ENCODE data around the gene PRSS21. TPM values are rescaled to one million over a fixed set of nuclear protein-coding genes. Genes with fewer than 3 reads are reported as not detected.

The PRSS21 gene
- total and polyA plus RNA-seq, 4 experiments from 2014 or later = 0.96 to 11.5 (median 4.4) TPM

DNA sequence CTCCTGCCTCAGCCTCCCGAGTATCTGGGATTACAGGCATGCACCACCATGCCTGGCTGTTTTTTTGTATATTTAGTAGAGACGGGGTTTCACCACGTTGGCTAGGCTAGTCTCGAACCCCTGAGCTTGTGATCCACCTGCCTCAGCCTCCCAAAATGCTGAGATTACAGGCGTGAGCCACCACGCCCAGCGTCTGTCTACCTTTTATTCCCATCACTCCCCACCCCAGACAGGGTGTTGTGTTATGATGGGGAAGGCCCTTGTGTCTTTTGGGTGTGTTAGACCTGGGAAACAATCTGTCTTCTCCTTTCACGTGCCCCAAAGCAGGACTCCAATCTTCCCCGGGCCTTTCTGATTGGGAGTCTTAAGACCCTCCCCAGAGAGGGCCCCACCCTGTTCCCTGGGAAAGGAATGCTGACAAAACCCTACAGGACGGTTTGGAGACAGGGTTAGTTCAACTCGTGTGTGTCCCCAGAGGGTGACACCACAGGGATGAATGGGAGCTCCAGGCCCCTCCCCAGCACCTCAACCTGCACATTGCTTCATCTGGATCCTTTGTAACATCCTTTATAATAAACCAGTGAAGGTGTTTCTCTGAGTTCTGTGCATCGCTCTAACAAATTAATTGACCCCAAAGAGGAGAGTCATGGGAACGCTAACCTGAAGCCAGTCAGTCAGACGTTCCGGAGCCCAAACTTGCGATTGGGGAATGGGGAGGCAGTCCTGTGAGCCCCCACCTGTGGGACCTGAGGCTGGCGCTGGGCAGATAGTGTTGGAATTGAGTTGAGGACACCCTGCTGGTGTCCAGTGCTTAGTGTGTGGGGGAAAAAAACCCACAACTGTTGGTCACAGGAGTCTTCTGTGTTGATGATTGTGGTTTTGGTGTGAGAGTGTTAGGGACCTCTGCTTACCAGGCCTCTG, 36.8 kb upstream of the PRSS21 start:
- peaks cover 0 to 20% of the 10 kb centered on the region in 2 donors for H3K36me3 Mint-ChIP-seq
- DNase-seq = peak in 1 of 5 donors; percentile 24
- Histone ChIP-seq H3K27ac (ENCODE audit: low read depth, low read length) (no peak overlapping the region), H3K36me3 (ENCODE audit: insufficient read depth, low read length) (no peaks in the 10 kb centered on the region), H3K4me1 (ENCODE audit: insufficient read depth, low read length) (peaks cover 34% of the 10 kb centered on the region), H3K27me3 (ENCODE audit: insufficient read depth, low read length) (no peaks in the 10 kb centered on the region), H3K9me3 (ENCODE audit: control insufficient read depth in 1 of 2, low read length in 2 of 2) (no peaks in the 10 kb centered on the region), H3K4me3 (ENCODE audit: low read length in 2 of 2) (no peak overlapping the region)
- peak overlapping the region in 3 of 8 donors; percentile 39 to 59 (median 44) for H3K4me3 Mint-ChIP-seq
- H3K9me3 Mint-ChIP-seq = no peaks in the 10 kb centered on the region
- H3K27me3 Mint-ChIP-seq = no peaks in the 10 kb centered on the region
- POLR2A ChIA-PET (ENCODE audit: partially characterized antibody) = interaction anchor here (0.7 to 0.8 kb wide), 2 partner anchors 27 to 88 kb away, joined by 3 read pairs; no protein-coding TSS in a partner anchor
- CTCF ChIA-PET (ENCODE audit: partially characterized antibody) = no interaction called here
- H3K4me1 Mint-ChIP-seq = peaks cover 16 to 39% (median 30%) of the 10 kb centered on the region in 4 donors
- peak overlapping the region in 3 of 7 donors; percentile 46 to 72 (median 50) for H3K27ac Mint-ChIP-seq
- intact Hi-C loops (cut with micrococcal nuclease) = loop anchor here (5.0 to 10.0 kb wide), 2 partner anchors 87 to 245 kb away; partner anchors contain the start of genes CEMP1 and PDPK1

DNA sequence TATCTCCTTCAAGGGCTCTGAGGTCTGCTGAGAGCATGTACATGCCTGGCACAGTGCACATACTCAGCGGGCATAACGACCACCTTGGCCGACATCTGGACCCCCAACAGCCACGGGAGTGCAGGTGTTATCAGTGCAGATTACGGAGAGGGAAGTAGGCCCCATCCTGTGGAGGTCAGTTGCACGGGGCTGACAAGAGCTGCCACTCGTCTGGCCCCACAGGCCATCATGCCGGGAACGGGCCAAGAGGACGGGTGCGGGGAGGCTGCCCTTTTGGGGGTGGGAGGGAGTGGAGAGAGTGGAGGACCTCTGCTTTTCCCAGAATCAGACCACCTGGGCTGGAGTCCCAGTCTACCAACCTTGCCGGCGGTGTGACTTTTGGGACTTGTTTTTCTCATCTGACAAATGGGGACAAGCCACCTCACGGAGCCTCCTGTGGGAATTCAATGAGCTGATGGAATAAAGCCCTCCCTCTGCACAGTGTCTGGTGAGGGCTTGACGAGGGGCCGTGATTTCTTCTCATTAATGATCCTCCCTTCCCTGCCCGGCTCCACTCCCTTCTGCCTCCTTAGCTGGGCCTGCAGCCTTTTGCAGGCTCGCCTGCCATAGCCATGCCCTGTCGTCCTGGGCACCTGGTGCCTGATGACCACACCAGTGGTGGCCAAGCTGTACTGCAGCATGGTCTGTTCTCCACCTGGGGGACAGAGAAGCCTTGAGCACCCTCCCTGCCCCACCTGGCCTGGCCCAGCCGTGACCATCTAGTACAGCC, 34.3 kb upstream of the PRSS21 start:
- no peaks in the 10 kb centered on the region for H3K9me3 Mint-ChIP-seq
- peak overlapping the region in 1 of 7 donors; percentile 69 for H3K27ac Mint-ChIP-seq
- intact Hi-C loops (cut with micrococcal nuclease) = no loop called here

GRCh38 chr16:2783581-2784357, 33.3 kb upstream of the PRSS21 start:
- Histone ChIP-seq H3K27me3 (ENCODE audit: insufficient read depth, low read length) (no peaks in the 10 kb centered on the region), H3K4me1 (ENCODE audit: insufficient read depth, low read length) (peaks cover 22% of the 10 kb centered on the region), H3K9me3 (ENCODE audit: control insufficient read depth in 1 of 2, low read length in 2 of 2) (no peaks in the 10 kb centered on the region), H3K27ac (ENCODE audit: low read depth, low read length) (no peak overlapping the region), H3K36me3 (ENCODE audit: insufficient read depth, low read length) (no peaks in the 10 kb centered on the region), H3K4me3 (ENCODE audit: low read length in 2 of 2) (no peak overlapping the region)
- peak overlapping the region in 2 of 7 donors; percentile 27 to 37 for H3K27ac Mint-ChIP-seq
- peak in 1 of 5 donors; percentile 15 for DNase-seq
- H3K4me1 Mint-ChIP-seq = peaks cover 2 to 19% (median 6%) of the 10 kb centered on the region in 4 donors
- peak overlapping the region in 4 of 8 donors; percentile 13 to 45 (median 18) for H3K4me3 Mint-ChIP-seq
- H3K27me3 Mint-ChIP-seq = peaks cover 3 to 8% of the 10 kb centered on the region in 2 donors
- POLR2A ChIA-PET (ENCODE audit: partially characterized antibody) = interaction anchor here (1.3 to 3.6 kb wide), 2 partner anchors 30 to 85 kb away, joined by 3 to 15 read pairs; partner anchors contain the start of gene SRRM2
- CTCF ChIA-PET (ENCODE audit: partially characterized antibody) = interaction anchor here (1.1 kb wide), 1 partner anchor 19 kb away, joined by 3 read pairs; no protein-coding TSS in a partner anchor
- H3K36me3 Mint-ChIP-seq = no peaks in the 10 kb centered on the region
- intact Hi-C loops (cut with micrococcal nuclease) = no loop called here
- H3K9me3 Mint-ChIP-seq = no peaks in the 10 kb centered on the region

More for the DNA sequence above, 34.3 kb upstream of the PRSS21 start:
- Histone ChIP-seq H3K4me1 (ENCODE audit: insufficient read depth, low read length) (peaks cover 31% of the 10 kb centered on the region), H3K9me3 (ENCODE audit: control insufficient read depth in 1 of 2, low read length in 2 of 2) (no peaks in the 10 kb centered on the region), H3K4me3 (ENCODE audit: low read length in 2 of 2) (no peak overlapping the region), H3K27me3 (ENCODE audit: insufficient read depth, low read length) (no peaks in the 10 kb centered on the region), H3K27ac (ENCODE audit: low read depth, low read length) (no peak overlapping the region), H3K36me3 (ENCODE audit: insufficient read depth, low read length) (no peaks in the 10 kb centered on the region)
- CTCF ChIA-PET (ENCODE audit: partially characterized antibody) = no interaction called here
- Mint-ChIP-seq H3K4me1 (peaks cover 10 to 29% (median 16%) of the 10 kb centered on the region in 4 donors), H3K4me3 (peak overlapping the region in 1 of 8 donors; percentile 32), H3K36me3 (peaks cover 0 to 6% of the 10 kb centered on the region in 2 donors), H3K27me3 (peaks cover 3 to 4% of the 10 kb centered on the region in 2 donors)
- POLR2A ChIA-PET (ENCODE audit: partially characterized antibody) = interaction anchor here (1.3 to 3.6 kb wide), 2 partner anchors 29 to 86 kb away, joined by 3 to 15 read pairs; partner anchors contain the start of gene SRRM2
- DNase-seq = no peak

DNA sequence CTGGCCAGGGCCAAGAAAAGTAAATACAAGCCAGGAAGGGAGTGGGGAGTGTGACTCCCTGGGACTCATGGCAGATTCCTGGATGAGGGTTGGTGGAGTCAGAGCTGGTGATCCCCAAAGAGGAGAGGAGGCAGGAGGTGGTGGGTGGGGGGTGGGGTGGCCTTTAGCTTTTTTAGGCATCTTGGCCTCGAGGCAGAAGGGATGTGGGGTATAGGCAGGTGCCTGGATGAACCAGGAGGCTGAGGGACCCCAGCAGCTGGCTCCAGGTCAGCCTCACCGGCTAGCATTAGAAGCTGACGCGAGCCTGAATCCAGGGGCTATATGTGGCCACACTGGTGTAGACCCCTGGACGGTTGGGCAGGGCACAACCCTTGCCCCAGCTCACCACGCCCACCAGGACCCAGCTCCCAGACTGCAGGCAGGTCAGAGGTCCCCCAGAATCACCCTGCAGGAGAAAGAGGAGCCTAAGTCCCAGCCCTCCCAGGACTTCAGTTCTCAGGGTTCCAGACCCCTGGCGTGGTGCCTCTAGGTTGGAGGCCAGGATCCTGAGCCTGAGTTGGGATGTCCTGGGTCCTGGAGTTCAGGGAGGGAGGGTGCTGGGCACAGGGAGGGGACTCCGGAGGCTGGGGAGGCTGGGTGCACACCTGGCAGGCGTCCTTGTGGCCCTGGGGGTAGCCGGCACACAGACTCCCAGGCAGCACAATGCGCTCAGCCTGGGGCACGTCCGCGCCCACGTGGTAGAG, 32.5 kb upstream of the PRSS21 start:
- DNase-seq = peak in 1 of 5 donors; percentile 28
- Mint-ChIP-seq H3K36me3 (no peaks in the 10 kb centered on the region), H3K9me3 (no peaks in the 10 kb centered on the region), H3K27me3 (peaks cover 6 to 10% of the 10 kb centered on the region in 2 donors), H3K4me3 (peak overlapping the region; percentile 76 to 89 (median 88)), H3K4me1 (peaks cover 1 to 12% (median 5%) of the 10 kb centered on the region in 4 donors), H3K27ac (peak overlapping the region in 6 of 7 donors; percentile 29 to 86 (median 72))
- Histone ChIP-seq H3K36me3 (ENCODE audit: insufficient read depth, low read length) (no peaks in the 10 kb centered on the region), H3K9me3 (ENCODE audit: control insufficient read depth in 1 of 2, low read length in 2 of 2) (no peaks in the 10 kb centered on the region), H3K4me3 (ENCODE audit: low read length in 2 of 2) (peak overlapping the region; percentile 11 to 59), H3K27ac (ENCODE audit: low read depth, low read length) (no peak overlapping the region), H3K27me3 (ENCODE audit: insufficient read depth, low read length) (no peaks in the 10 kb centered on the region), H3K4me1 (ENCODE audit: insufficient read depth, low read length) (peaks cover 16% of the 10 kb centered on the region)
- POLR2A ChIA-PET (ENCODE audit: partially characterized antibody) = interaction anchor here (3.6 kb wide), 1 partner anchor 31 kb away, joined by 15 read pairs; the partner anchor contains the start of gene SRRM2
- intact Hi-C loops (cut with micrococcal nuclease) = no loop called here
- CTCF ChIA-PET (ENCODE audit: partially characterized antibody) = interaction anchor here (1.1 kb wide), 2 partner anchors 19 to 84 kb away, joined by 3 to 4 read pairs; no protein-coding TSS in a partner anchor

DNA sequence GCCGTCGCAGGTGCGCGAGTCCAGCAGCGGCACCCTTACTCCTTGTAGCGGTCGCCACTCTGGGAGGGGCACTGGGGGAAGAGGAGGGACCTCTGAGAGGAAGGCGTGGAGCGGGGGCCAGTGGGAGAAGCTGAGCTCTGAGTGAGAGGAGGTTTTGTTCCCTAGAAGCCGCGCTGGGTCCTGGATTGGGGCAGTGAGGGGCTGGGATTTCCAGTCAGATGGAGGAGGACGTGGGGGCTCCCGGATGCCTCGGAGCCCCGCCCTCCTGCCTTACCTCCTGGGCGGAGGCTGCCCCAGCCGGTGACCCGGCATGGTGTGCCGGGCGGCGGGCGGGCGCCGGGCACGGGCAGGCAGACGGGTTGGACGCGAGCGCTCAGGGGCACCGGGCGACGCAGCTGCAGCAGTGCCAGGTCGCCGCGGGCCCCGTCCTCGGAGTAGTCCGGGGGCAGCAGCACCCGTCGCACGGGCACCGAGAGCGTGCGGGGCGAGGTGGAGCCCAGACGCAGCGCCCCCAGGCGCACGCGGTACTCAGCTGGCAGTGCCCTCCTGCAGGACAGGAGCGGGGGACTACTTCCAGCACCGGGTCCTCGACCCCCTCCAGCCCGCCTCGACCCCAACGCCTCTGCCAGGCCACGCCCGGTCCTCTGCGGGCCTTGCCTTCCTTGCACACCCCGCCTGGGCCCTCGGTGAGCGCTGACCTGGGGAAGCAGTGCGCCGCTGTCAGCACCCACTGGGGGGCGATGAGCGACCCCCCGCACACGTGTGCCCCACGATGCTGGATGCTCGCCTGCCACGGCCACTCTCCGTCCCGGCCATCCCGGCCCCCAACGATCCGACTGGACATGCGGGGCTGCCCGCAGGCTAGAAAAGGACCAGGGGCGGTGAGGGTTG, 31.7 kb upstream of the PRSS21 start:
- ChIA-PET POLR2A (ENCODE audit: partially characterized antibody) (interaction anchor here (0.7 to 3.6 kb wide), 3 partner anchors 8 to 32 kb away, joined by 3 to 15 read pairs (median 14); partner anchors contain the start of genes ELOB and SRRM2), CTCF (ENCODE audit: partially characterized antibody) (interaction anchor here (1.1 kb wide), 1 partner anchor 83 kb away, joined by 4 read pairs; no protein-coding TSS in a partner anchor)
- no peaks in the 10 kb centered on the region for H3K9me3 ChIP-seq (ENCODE audit: control insufficient read depth in 1 of 2, low read length in 2 of 2)
- no peak overlapping the region for H3K27ac ChIP-seq (ENCODE audit: low read depth, low read length)
- H3K27me3 ChIP-seq (ENCODE audit: insufficient read depth, low read length) = no peaks in the 10 kb centered on the region
- H3K4me1 ChIP-seq (ENCODE audit: insufficient read depth, low read length) = peaks cover 16% of the 10 kb centered on the region
- Mint-ChIP-seq H3K27me3 (peaks cover 8 to 14% of the 10 kb centered on the region in 2 donors), H3K9me3 (no peaks in the 10 kb centered on the region), H3K4me3 (peak overlapping the region; percentile 76 to 89 (median 88)), H3K27ac (peak overlapping the region in 6 of 7 donors; percentile 29 to 86 (median 72)), H3K4me1 (peaks cover 1 to 8% (median 5%) of the 10 kb centered on the region in 4 donors), H3K36me3 (no peaks in the 10 kb centered on the region)
- H3K4me3 ChIP-seq (ENCODE audit: low read length in 2 of 2) = peak overlapping the region; percentile 11 to 59
- no peaks in the 10 kb centered on the region for H3K36me3 ChIP-seq (ENCODE audit: insufficient read depth, low read length)
- intact Hi-C loops (cut with micrococcal nuclease) = no loop called here
- peak in 4 of 5 donors; percentile 28 to 49 (median 36) for DNase-seq
